HepG2 (cell line): Measurements from ENCODE around the gene DAD1. TPM values are rescaled to one million over a fixed set of nuclear protein-coding genes. Genes with fewer than 3 reads are reported as not detected.
A peak's percentile ranks its signal among the peaks of the same experiment; 100 is the strongest.

Experiments used
- ATM ChIP-seq: fragments of 450-650 bp; IDR thresholded peaks from 2 replicates; pipeline ENCODE4 v1.7.1; 2017; ENCODE audit warnings: mild to moderate bottlenecking, borderline replicate concordance
- FOXP1 ChIP-seq, 2 experiments: fragments of 450-650 bp in 1 of 2; IDR thresholded peaks; 2 replicates each; pipeline ENCODE4 v1.6.1; 2017 to 2018; ENCODE audit warnings: antibody characterized with exemption in 1 of 2
- HBP1 ChIP-seq: IDR thresholded peaks from 2 replicates; pipeline ENCODE4 v1.6.1; 2016; ENCODE audit warnings: low read depth, control low read depth
- HMGA1 ChIP-seq: sonication (generic); formaldehyde crosslinking; conservative IDR thresholded peaks from 2 replicates; pipeline ENCODE4 v1.4.0; 2020; ENCODE audit warnings: missing genetic modification reagents
- JUNB ChIP-seq: sonication (generic); formaldehyde crosslinking; IDR thresholded peaks from 2 replicates; pipeline ENCODE4 v1.8.0; 2022; ENCODE audit warnings: missing genetic modification reagents, mild to moderate bottlenecking, borderline replicate concordance
- NR2F6 ChIP-seq, 2 experiments: IDR thresholded peaks; 2 replicates each; pipeline ENCODE4 v1.6.1; 2016; ENCODE audit warnings: antibody characterized with exemption in 1 of 2, mild to moderate bottlenecking in 1 of 2
- ZNF12 ChIP-seq: sonication (generic); formaldehyde crosslinking; IDR thresholded peaks from 2 replicates; pipeline ENCODE4 v1.5.0; 2020; ENCODE audit warnings: missing genetic modification reagents
- ZNF24 ChIP-seq: fragments of 450-650 bp; IDR thresholded peaks from 2 replicates; pipeline ENCODE4 v1.6.1; 2017; ENCODE audit warnings: antibody characterized with exemption, mild to moderate bottlenecking
- ZNF263 ChIP-seq: sonication (generic); formaldehyde crosslinking; IDR thresholded peaks from 2 replicates; pipeline ENCODE4 v1.4.0; 2020; ENCODE audit warnings: missing genetic modification reagents
- ZNF350 ChIP-seq: sonication (generic); formaldehyde crosslinking; IDR thresholded peaks from 2 replicates; pipeline ENCODE4 v1.4.0; 2020; ENCODE audit warnings: mild to moderate bottlenecking, low read depth, missing genetic modification reagents, borderline replicate concordance
- ZNF446 ChIP-seq: sonication (generic); formaldehyde crosslinking; IDR thresholded peaks from 2 replicates; pipeline ENCODE4 v1.5.0; 2020; ENCODE audit warnings: mild to moderate bottlenecking, missing genetic modification reagents
- ZNF512 ChIP-seq: sonication (generic); formaldehyde crosslinking; IDR thresholded peaks from 2 replicates; pipeline ENCODE4 v1.4.0; 2020; ENCODE audit warnings: mild to moderate bottlenecking, missing genetic modification reagents
- ZNF572 ChIP-seq: sonication (generic); formaldehyde crosslinking; IDR thresholded peaks from 2 replicates; pipeline ENCODE4 v1.5.1; 2020; ENCODE audit warnings: mild to moderate bottlenecking, missing genetic modification reagents
- ZNF646 ChIP-seq: sonication (generic); formaldehyde crosslinking; IDR thresholded peaks from 2 replicates; pipeline ENCODE4 v1.9.0; 2021; ENCODE audit warnings: mild to moderate bottlenecking, missing genetic modification reagents
- ZNF691 ChIP-seq: sonication (generic); formaldehyde crosslinking; IDR thresholded peaks from 2 replicates; pipeline ENCODE4 v1.4.0; 2020; ENCODE audit warnings: missing genetic modification reagents, low read depth, mild to moderate bottlenecking, borderline replicate concordance
- ZNF737 ChIP-seq: sonication (generic); formaldehyde crosslinking; IDR thresholded peaks from 2 replicates; pipeline ENCODE4 v1.5.0; 2020; ENCODE audit warnings: missing genetic modification reagents, mild to moderate bottlenecking, borderline replicate concordance
- ZNF839 ChIP-seq: sonication (generic); formaldehyde crosslinking; IDR thresholded peaks from 2 replicates; pipeline ENCODE4 v1.4.0; 2020; ENCODE audit warnings: missing genetic modification reagents, mild to moderate bottlenecking, borderline replicate concordance
- polyA plus RNA-seq, 8 experiments: library from polyadenylated mRNA; depleted of rRNA in 3 of 8; stranded (reverse) in 7 of 8; unstranded in 1 of 8; fragments of >200 nt; fragmentation: Illumina TruSeq in 4 of 8; extraction: Trizol in 4 of 8; gene quantifications; 2 replicates each; pipeline versions ENCODE4 v1.2.1 to v1.2.3, GENCODE V29; 2011 to 2016; ENCODE audit warnings: low read depth in 4 of 8, missing spikeins in 1 of 8, mixed read lengths in 1 of 8; ENCODE audit not compliant: insufficient read depth in 1 of 8
- total RNA-seq, 5 experiments: library from RNA; depleted of rRNA; stranded (reverse); fragments of >200 nt; fragmentation: Illumina TruSeq; extraction: Trizol; gene quantifications; 2 replicates each; pipeline ENCODE4 v1.2.3, GENCODE V29; 2016; ENCODE audit warnings: low read depth in 1 of 5

DAD1 gene
- total and polyA plus RNA-seq, 2 of the 13 experiments (the other 11 are each of a cell fraction or from before 2014, with no cell fraction given) = 558 to 626 TPM

GRCh38 chr14:22561661-22562579, 27.1 kb downstream of the DAD1 start (continued):
- TF ChIP-seq JUNB (CRISPR knock-in tag) (no peak), ZNF691 (CRISPR knock-in tag) (no peak), ZNF512 (CRISPR knock-in tag) (no peak), ZNF839 (0 out of 2 replicates have a peak, but pooled peaks have one; percentile 61), FOXP1 (IDR thresholded peaks at IDR 0.05) (no peak), FOXP1 (CRISPR knock-in tag; IDR thresholded peaks at IDR 0.05) (peak; percentile 42; the same call in 1 of the 2 replicates), ZNF263 (CRISPR knock-in tag) (peak; percentile 62; the same call in 1 of the 2 replicates), HMGA1 (CRISPR knock-in tag) (0 out of 2 replicates have a peak, but pooled peaks have one; percentile 25), HBP1 (CRISPR knock-in tag) (no peak), ZNF446 (CRISPR knock-in tag) (0 out of 2 replicates have a peak, but pooled peaks have one; percentile 41), ZNF24 (no peak), ATM (no peak), ZNF572 (CRISPR knock-in tag) (peak; percentile 93; the same call in 1 of the 2 replicates), ZNF646 (peak; percentile 66), ZNF737 (CRISPR knock-in tag) (0 out of 2 replicates have a peak, but pooled peaks have one; percentile 40), NR2F6 (IDR thresholded peaks at IDR 0.05) (no peak), NR2F6 (CRISPR knock-in tag; IDR thresholded peaks at IDR 0.05) (0 out of 2 replicates have a peak, but pooled peaks have one; percentile 27), ZNF350 (CRISPR knock-in tag) (0 out of 2 replicates have a peak, but pooled peaks have one; percentile 1), ZNF12 (CRISPR knock-in tag) (0 out of 2 replicates have a peak, but pooled peaks have one; percentile 8)
